IPS DF 19.7 (cell line): ENCODE measurements around the gene SPARC.

Source experiments
- DNase-seq: peaks from one replicate; pipeline ENCODE4 v3.0.0-alpha.2; 2013; ENCODE audit warnings: low read depth, low spot score

SPARC gene

GRCh38 chr5:151660616-151661495 lies 25.9 kb downstream of the SPARC start:
- no peak for DNase-seq

- peak; percentile 61 for DNase-seq
Observed at GRCh38 chr5:151659001-151659754, 27.5 kb downstream of the SPARC start.

GRCh38 chr5:151657114-151657513 lies 29.6 kb downstream of the SPARC start:
- no peak for DNase-seq

GRCh38 chr5:151656311-151656710 lies 30.4 kb downstream of the SPARC start:
- DNase-seq: no peak

- no peak for DNase-seq
Observed at GRCh38 chr5:151651997-151652645, 34.6 kb downstream of the SPARC start.

GRCh38 chr5:151648988-151649387 lies 37.7 kb downstream of the SPARC start:
- no peak for DNase-seq

GRCh38 chr5:151648089-151648488 lies 38.6 kb downstream of the SPARC start:
- DNase-seq: no peak

GRCh38 chr5:151647320-151647861 lies 39.3 kb downstream of the SPARC start:
- no peak for DNase-seq

GRCh38 chr5:151646334-151646733 lies 40.4 kb downstream of the SPARC start:
- DNase-seq: no peak

GRCh38 chr5:151643388-151643787 lies 43.3 kb downstream of the SPARC start:
- no peak for DNase-seq

- DNase-seq: no peak
Observed at GRCh38 chr5:151642472-151643140, 44.1 kb downstream of the SPARC start.

GRCh38 chr5:151638619-151639018 lies 48.1 kb downstream of the SPARC start:
- no peak for DNase-seq

GRCh38 chr5:151637676-151638075 lies 49.0 kb downstream of the SPARC start:
- DNase-seq: no peak

- DNase-seq: no peak
Observed at GRCh38 chr5:151633892-151634291, 52.8 kb downstream of the SPARC start.

GRCh38 chr5:151632941-151633340 lies 53.8 kb downstream of the SPARC start:
- DNase-seq: no peak

- no peak for DNase-seq
Observed at GRCh38 chr5:151632524-151632923, 54.2 kb downstream of the SPARC start.

GRCh38 chr5:151631941-151632340 lies 54.8 kb downstream of the SPARC start:
- no peak for DNase-seq

- no peak for DNase-seq
Observed at GRCh38 chr5:151630088-151630487, 56.6 kb downstream of the SPARC start.

- no peak for DNase-seq
Observed at GRCh38 chr5:151628112-151628823, 58.4 kb downstream of the SPARC start.

GRCh38 chr5:151627650-151628049 lies 59.1 kb downstream of the SPARC start:
- no peak for DNase-seq

GRCh38 chr5:151625285-151625684 lies 61.4 kb downstream of the SPARC start:
- no peak for DNase-seq
